ENCODE measurements around the gene NAGLU. TPM values are rescaled to one million over a fixed set of nuclear protein-coding genes. Genes with fewer than 3 reads are reported as not detected.

NAGLU gene
- polyA plus RNA-seq, 3 donors: 10.4 to 32.9 (median 24.9) TPM

DNA sequence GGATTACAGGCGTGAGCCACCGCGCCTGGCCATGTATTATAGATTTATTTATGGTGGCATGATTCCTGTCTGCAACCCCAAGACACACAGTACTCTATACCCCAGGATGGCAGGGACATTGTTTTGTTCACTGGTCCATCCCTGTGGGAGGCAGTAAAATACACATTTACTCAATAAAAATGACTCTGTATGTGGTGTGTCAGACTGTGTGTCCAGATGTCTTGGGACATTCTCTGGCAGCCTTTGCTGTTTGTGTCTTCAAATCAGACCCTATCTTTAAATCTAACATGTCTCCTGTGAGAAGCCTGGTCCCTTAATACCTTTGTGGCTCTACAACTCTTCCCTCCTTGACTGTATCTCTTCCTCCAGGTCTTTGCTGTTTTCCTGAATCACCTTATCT is 24.2 kb downstream of the NAGLU start:
- Mint-ChIP-seq H3K9me3 (peaks cover 0 to 3% (median 0%) of the 10 kb centered on the region in 7 donors), H3K4me1 (peaks cover 25% of the 10 kb centered on the region), H3K27ac (peak overlapping the region in 1 of 7 donors; percentile 55), H3K36me3 (peaks cover 16 to 19% of the 10 kb centered on the region in 2 donors), H3K27me3 (ENCODE audit: low read depth in 3 of 3) (peaks cover 0 to 10% (median 2%) of the 10 kb centered on the region in 3 donors), H3K4me3 (no peak overlapping the region)
- WGBS (ENCODE audit: insufficient coverage): no CpG with 5 or more reads among the region's 3 CpGs
- Histone ChIP-seq H3K27me3 (ENCODE audit: control insufficient read depth in 2 of 2, insufficient read depth in 2 of 2, low read length in 2 of 2) (no peaks in the 10 kb centered on the region), H4K20me1 (ENCODE audit: insufficient read depth, low read length) (peaks cover 22% of the 10 kb centered on the region), H3K79me2 (ENCODE audit: insufficient read depth, low read length) (peaks cover 29% of the 10 kb centered on the region), H3K27ac (ENCODE audit: low read depth in 1 of 2, low read length in 2 of 2) (no peak overlapping the region), H3K9me3 (replicated peaks in 1 of 2; ENCODE audit: control insufficient read depth in 1 of 2, insufficient read depth in 1 of 2, low read length in 2 of 2) (no peaks in the 10 kb centered on the region), H3K9ac (ENCODE audit: insufficient read depth, low read length, poor library complexity, severe bottlenecking) (no peak overlapping the region), H3K36me3 (replicated peaks in 1 of 2; ENCODE audit: control insufficient read depth in 1 of 2, insufficient read depth in 2 of 2, low read length in 2 of 2) (peaks cover 11 to 16% of the 10 kb centered on the region in 2 donors), H3K4me2 (replicated peaks; ENCODE audit: extremely low read depth, low read length, poor library complexity, severe bottlenecking) (no peak overlapping the region), H3K4me3 (replicated peaks in 1 of 3; ENCODE audit: low read depth in 2 of 3, low read length in 3 of 3) (no peak overlapping the region), H2AFZ (ENCODE audit: insufficient read depth, low read depth, low read length, poor library complexity, severe bottlenecking) (no peak overlapping the region), H3K4me1 (ENCODE audit: control insufficient read depth in 1 of 2, insufficient read depth in 2 of 2, low read length in 2 of 2) (peaks cover 26 to 35% of the 10 kb centered on the region in 2 donors)
- no peak for DNase-seq
- intact Hi-C loops (cut with micrococcal nuclease): no loop called here
- TF ChIP-seq, protein P1, sequence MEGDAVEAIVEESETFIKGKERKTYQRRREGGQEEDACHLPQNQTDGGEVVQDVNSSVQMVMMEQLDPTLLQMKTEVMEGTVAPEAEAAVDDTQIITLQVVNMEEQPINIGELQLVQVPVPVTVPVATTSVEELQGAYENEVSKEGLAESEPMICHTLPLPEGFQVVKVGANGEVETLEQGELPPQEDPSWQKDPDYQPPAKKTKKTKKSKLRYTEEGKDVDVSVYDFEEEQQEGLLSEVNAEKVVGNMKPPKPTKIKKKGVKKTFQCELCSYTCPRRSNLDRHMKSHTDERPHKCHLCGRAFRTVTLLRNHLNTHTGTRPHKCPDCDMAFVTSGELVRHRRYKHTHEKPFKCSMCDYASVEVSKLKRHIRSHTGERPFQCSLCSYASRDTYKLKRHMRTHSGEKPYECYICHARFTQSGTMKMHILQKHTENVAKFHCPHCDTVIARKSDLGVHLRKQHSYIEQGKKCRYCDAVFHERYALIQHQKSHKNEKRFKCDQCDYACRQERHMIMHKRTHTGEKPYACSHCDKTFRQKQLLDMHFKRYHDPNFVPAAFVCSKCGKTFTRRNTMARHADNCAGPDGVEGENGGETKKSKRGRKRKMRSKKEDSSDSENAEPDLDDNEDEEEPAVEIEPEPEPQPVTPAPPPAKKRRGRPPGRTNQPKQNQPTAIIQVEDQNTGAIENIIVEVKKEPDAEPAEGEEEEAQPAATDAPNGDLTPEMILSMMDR (IDR thresholded peaks at IDR 0.05): no peak

GRCh38 chr17:42561897-42562387 is 25.9 kb downstream of the NAGLU start, which contains the start of gene COASY:
COASY (plus strand) TSS chr17:42562148; CDS start chr17:42562623, 475 bp downstream.
- Histone ChIP-seq H3K27ac (ENCODE audit: low read depth in 1 of 2, low read length in 2 of 2) (peak within 1 kb of the TSS; percentile 88 to 92), H3K27me3 (ENCODE audit: control insufficient read depth in 2 of 2, insufficient read depth in 2 of 2, low read length in 2 of 2) (no peaks in the 10 kb centered on the region), H3K9me3 (replicated peaks in 1 of 2; ENCODE audit: control insufficient read depth in 1 of 2, insufficient read depth in 1 of 2, low read length in 2 of 2) (no peaks in the 10 kb centered on the region), H3K4me1 (ENCODE audit: control insufficient read depth in 1 of 2, insufficient read depth in 2 of 2, low read length in 2 of 2) (peaks cover 29 to 39% of the 10 kb centered on the region in 2 donors), H3K9ac (ENCODE audit: insufficient read depth, low read length, poor library complexity, severe bottlenecking) (peak within 1 kb of the TSS; percentile 87), H4K20me1 (ENCODE audit: insufficient read depth, low read length) (peaks cover 22% of the 10 kb centered on the region), H3K4me3 (replicated peaks in 1 of 3; ENCODE audit: low read depth in 2 of 3, low read length in 3 of 3) (peak within 1 kb of the TSS; percentile 56 to 92 (median 91)), H3K36me3 (replicated peaks in 1 of 2; ENCODE audit: control insufficient read depth in 1 of 2, insufficient read depth in 2 of 2, low read length in 2 of 2) (peaks cover 19 to 27% of the 10 kb centered on the region in 2 donors), H3K79me2 (ENCODE audit: insufficient read depth, low read length) (peaks cover 32% of the 10 kb centered on the region), H2AFZ (ENCODE audit: insufficient read depth, low read depth, low read length, poor library complexity, severe bottlenecking) (peak within 1 kb of the TSS; percentile 87), H3K4me2 (replicated peaks; ENCODE audit: extremely low read depth, low read length, poor library complexity, severe bottlenecking) (peak within 1 kb of the TSS; percentile 100)
- H3K9me3 Mint-ChIP-seq: peaks cover 0 to 3% (median 0%) of the 10 kb centered on the region in 7 donors
- TF ChIP-seq, protein P1 (IDR thresholded peaks at IDR 0.05): no peak
- WGBS (ENCODE audit: insufficient coverage): 0% methylated on average over 26 of the region's 26 CpGs
- peaks cover 26% of the 10 kb centered on the region for H3K4me1 Mint-ChIP-seq
- DNase-seq: peak; percentile 92 to 96 (median 94)
- peak within 1 kb of the TSS; percentile 91 to 97 (median 93) for H3K27ac Mint-ChIP-seq
- peak within 1 kb of the TSS; percentile 90 to 93 for H3K4me3 Mint-ChIP-seq
- peaks cover 0 to 10% (median 0%) of the 10 kb centered on the region in 3 donors for H3K27me3 Mint-ChIP-seq (ENCODE audit: low read depth in 3 of 3)
- H3K36me3 Mint-ChIP-seq: peaks cover 21 to 26% of the 10 kb centered on the region in 2 donors
- intact Hi-C loops (cut with micrococcal nuclease): loop anchor here in 1 of 2 donors (1.0 to 2.0 kb wide), 2 partner anchors 15 to 174 kb away; partner anchors contain the start of genes PSMC3IP and STAT3
